ENCODE data around the gene WWOX. TPM values are rescaled to one million over a fixed set of nuclear protein-coding genes. Genes with fewer than 3 reads are reported as not detected.
A peak's percentile ranks its signal among the peaks of the same experiment; 100 is the strongest.

Gene WWOX
- total and polyA plus RNA-seq, 2 experiments from 2014 or later: 17.0 to 39.8 TPM

GRCh38 chr16:78100112-78100467 is 636 bp downstream of the WWOX start:
- peaks cover 6% of the 10 kb centered on the region for H3K4me1 ChIP-seq (ENCODE audit: insufficient read depth)
- H3K27ac ChIP-seq: no peak overlapping the region
- H3K4me2 ChIP-seq: peak overlapping the region; percentile 75
- H3K36me3 ChIP-seq (replicated peaks; ENCODE audit: insufficient read depth, low read depth): no peaks in the 10 kb centered on the region
- no peak for TF ChIP-seq EZH2 (IDR thresholded peaks at IDR 0.05; ENCODE audit: borderline replicate concordance)
- peak; percentile 96 for TF ChIP-seq CTCF (IDR thresholded peaks at IDR 0.05; ENCODE audit: poor library complexity)
- TF ChIP-seq EZH2phosphoT487 (IDR thresholded peaks at IDR 0.05; ENCODE audit: low read depth, severe bottlenecking, unreplicated experiment): no peak
- no peaks in the 10 kb centered on the region for H4K20me1 ChIP-seq (ENCODE audit: insufficient read depth, poor library complexity, severe bottlenecking)
- WGBS (ENCODE audit: low lambda C conversion rate, missing lambda C conversion rate): 15% methylated on average over 12 of the region's 12 CpGs
- no peaks in the 10 kb centered on the region for H3K27me3 ChIP-seq
- no peaks in the 10 kb centered on the region for H3K9me3 ChIP-seq (ENCODE audit: low read depth)
- H3K4me3 ChIP-seq: peak overlapping the region; percentile 60
- H2AFZ ChIP-seq: peak overlapping the region; percentile 80
- peaks cover 23% of the 10 kb centered on the region for H3K79me2 ChIP-seq
- no peaks in the 10 kb centered on the region for H3K9me2 ChIP-seq (replicated peaks; ENCODE audit: insufficient read depth)
- no peak for DNase-seq (ENCODE audit: low spot score)

DNA sequence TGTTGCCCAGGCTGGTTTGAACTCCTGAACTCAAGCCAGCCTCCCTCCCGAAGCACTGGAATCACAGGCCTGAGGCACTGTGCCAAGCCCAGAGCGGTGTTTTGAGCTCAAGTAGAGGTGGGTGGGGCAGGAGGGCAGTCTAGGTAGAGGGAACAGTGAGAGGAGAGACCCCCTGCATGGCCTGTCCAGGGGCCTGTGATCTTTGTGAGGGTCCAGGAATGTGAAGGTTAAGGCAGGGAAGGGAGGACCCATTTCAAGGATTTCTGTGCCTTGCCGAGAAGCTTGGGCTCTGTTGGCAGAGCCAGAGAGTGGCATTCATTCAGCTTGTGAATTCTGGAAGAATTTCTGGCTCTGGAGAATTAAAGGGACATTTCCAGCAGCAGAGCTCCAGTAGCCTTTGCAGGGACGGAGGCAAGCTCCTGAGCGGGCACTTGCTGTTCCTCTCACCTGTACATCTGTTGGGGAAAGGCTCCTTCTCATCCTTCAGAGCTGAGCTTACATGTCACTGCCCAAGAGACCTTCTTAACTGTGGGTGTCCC is 2.7 kb downstream of the WWOX start:
- no peaks in the 10 kb centered on the region for H3K27me3 ChIP-seq
- H3K4me1 ChIP-seq (ENCODE audit: insufficient read depth): peaks cover 6% of the 10 kb centered on the region
- 91% methylated on average over 5 of the region's 5 CpGs for WGBS (ENCODE audit: low lambda C conversion rate, missing lambda C conversion rate)
- no peak overlapping the region for H3K4me2 ChIP-seq
- H3K9me3 ChIP-seq (ENCODE audit: low read depth): no peaks in the 10 kb centered on the region
- H4K20me1 ChIP-seq (ENCODE audit: insufficient read depth, poor library complexity, severe bottlenecking): no peaks in the 10 kb centered on the region
- no peak for DNase-seq (ENCODE audit: low spot score)
- no peak overlapping the region for H2AFZ ChIP-seq
- no peaks in the 10 kb centered on the region for H3K9me2 ChIP-seq (replicated peaks; ENCODE audit: insufficient read depth)
- peaks cover 28% of the 10 kb centered on the region for H3K79me2 ChIP-seq
- H3K4me3 ChIP-seq: no peak overlapping the region
- no peak overlapping the region for H3K27ac ChIP-seq
- no peaks in the 10 kb centered on the region for H3K36me3 ChIP-seq (replicated peaks; ENCODE audit: insufficient read depth, low read depth)
- TF ChIP-seq CTCF (IDR thresholded peaks at IDR 0.05; ENCODE audit: poor library complexity): no peak
- no peak for TF ChIP-seq EZH2 (IDR thresholded peaks at IDR 0.05; ENCODE audit: borderline replicate concordance)
- TF ChIP-seq EZH2phosphoT487 (IDR thresholded peaks at IDR 0.05; ENCODE audit: low read depth, severe bottlenecking, unreplicated experiment): no peak

DNA sequence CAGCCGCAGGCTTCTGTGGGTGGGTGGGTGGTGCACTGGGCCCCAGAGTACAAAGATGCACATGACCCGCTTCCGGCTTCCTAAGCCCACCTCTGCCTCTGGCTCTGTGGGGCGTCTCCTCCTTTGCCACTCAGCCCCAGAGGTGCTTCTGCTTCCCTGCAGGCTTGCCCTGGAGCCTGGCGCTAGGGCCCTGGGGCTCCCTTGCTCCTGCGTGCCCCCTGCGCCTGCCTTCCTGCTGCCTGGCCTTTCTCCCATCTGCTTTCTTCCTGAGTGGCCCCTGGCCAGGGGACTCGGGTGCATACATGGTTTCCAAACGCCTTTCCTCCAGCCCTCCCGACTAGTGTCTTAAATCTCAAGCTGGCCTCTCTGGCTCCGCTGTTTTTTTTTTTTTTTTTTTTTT is 3.4 kb downstream of the WWOX start:
- Histone ChIP-seq H2AFZ (no peak overlapping the region), H3K36me3 (replicated peaks; ENCODE audit: insufficient read depth, low read depth) (no peaks in the 10 kb centered on the region), H3K4me2 (no peak overlapping the region), H3K4me3 (no peak overlapping the region), H3K4me1 (ENCODE audit: insufficient read depth) (peaks cover 6% of the 10 kb centered on the region), H3K27me3 (no peaks in the 10 kb centered on the region), H3K79me2 (peaks cover 31% of the 10 kb centered on the region), H3K27ac (no peak overlapping the region), H3K9me2 (replicated peaks; ENCODE audit: insufficient read depth) (no peaks in the 10 kb centered on the region), H3K9me3 (ENCODE audit: low read depth) (no peaks in the 10 kb centered on the region), H4K20me1 (ENCODE audit: insufficient read depth, poor library complexity, severe bottlenecking) (no peaks in the 10 kb centered on the region)
- WGBS (ENCODE audit: low lambda C conversion rate, missing lambda C conversion rate): 81% methylated on average over 10 of the region's 11 CpGs
- no peak for TF ChIP-seq CTCF (IDR thresholded peaks at IDR 0.05; ENCODE audit: poor library complexity)
- TF ChIP-seq EZH2phosphoT487 (IDR thresholded peaks at IDR 0.05; ENCODE audit: low read depth, severe bottlenecking, unreplicated experiment): no peak
- TF ChIP-seq EZH2 (IDR thresholded peaks at IDR 0.05; ENCODE audit: borderline replicate concordance): no peak
- DNase-seq (ENCODE audit: low spot score): no peak

- H3K27ac ChIP-seq: no peak overlapping the region
- peaks cover 2% of the 10 kb centered on the region for H3K4me1 ChIP-seq (ENCODE audit: insufficient read depth)
- no peak overlapping the region for H3K4me3 ChIP-seq
- H2AFZ ChIP-seq: no peak overlapping the region
- DNase-seq (ENCODE audit: low spot score): no peak
- no peaks in the 10 kb centered on the region for H3K9me2 ChIP-seq (replicated peaks; ENCODE audit: insufficient read depth)
- no peaks in the 10 kb centered on the region for H3K36me3 ChIP-seq (replicated peaks; ENCODE audit: insufficient read depth, low read depth)
- H3K4me2 ChIP-seq: no peak overlapping the region
- TF ChIP-seq CTCF (IDR thresholded peaks at IDR 0.05; ENCODE audit: poor library complexity): no peak
- H4K20me1 ChIP-seq (ENCODE audit: insufficient read depth, poor library complexity, severe bottlenecking): no peaks in the 10 kb centered on the region
- H3K79me2 ChIP-seq: peaks cover 27% of the 10 kb centered on the region
- 77% methylated on average over 4 of the region's 4 CpGs for WGBS (ENCODE audit: low lambda C conversion rate, missing lambda C conversion rate)
- H3K9me3 ChIP-seq (ENCODE audit: low read depth): no peaks in the 10 kb centered on the region
- no peaks in the 10 kb centered on the region for H3K27me3 ChIP-seq
Measured at GRCh38 chr16:78105517-78105916, 6.1 kb downstream of the WWOX start.

Measured in hepatocyte (in vitro differentiated cells).